A549 (cell line): ENCODE data around the gene TPRG1L. TPM values are rescaled to one million over a fixed set of nuclear protein-coding genes. Genes with fewer than 3 reads are reported as not detected.

ENCODE experiments used
- ATAC-seq, 2 experiments: fragments of 200-7000 bp in 1 of 2; fragments of >200 bp in 1 of 2; cut with Nextera tagmentation in 1 of 2; cut with Tn5 transposase in 1 of 2; 3 replicates each; pipeline versions ENCODE4 v1.8.0 to v1.9.1; 2018 to 2020; ENCODE audit warnings: mild to moderate bottlenecking in 1 of 2, moderate library complexity in 1 of 2
- CTCF ChIA-PET: fragments of 300-600 bp; sonication (Branson Sonifier 250); formaldehyde crosslinking; extraction: SDS; loops from one replicate; lab custom pipeline; 2021; ENCODE audit warnings: antibody characterized with exemption, inconsistent platforms; lab: Yijun Ruan, JAX
- POLR2A ChIA-PET: fragments of 350-600 bp; formaldehyde crosslinking; extraction: SDS; loops from one replicate; lab custom pipeline; 2021; ENCODE audit warnings: antibody characterized with exemption, inconsistent platforms; lab: Yijun Ruan, JAX
- DNase-seq, 2 experiments: peaks; one replicate each; pipeline versions ENCODE4 v3.0.0 to v3.0.0-alpha.2; 2011 to 2016; ENCODE audit warnings: low read depth in 1 of 2, low spot score in 1 of 2
- FAIRE-seq: peaks from 2 replicates; lab custom pipeline; 2011; peaks lifted over from hg19 to GRCh38; lab: Jason Lieb, UNC
- H3K27ac ChIP-seq, 2 experiments: fragments of >200 bp; sonication (Bioruptor Twin); formaldehyde crosslinking; 3 replicates each; pipeline ENCODE4 v1.5.1; 2016 to 2017
- H3K4me1 ChIP-seq: fragments of >200 bp; sonication (Bioruptor Twin); formaldehyde crosslinking; 3 replicates; pipeline ENCODE4 v1.6.1; 2016
- H3K4me2 ChIP-seq: fragments of >200 bp; sonication (Bioruptor Twin); formaldehyde crosslinking; 3 replicates; pipeline ENCODE4 v1.6.1; 2016
- H3K4me3 ChIP-seq: fragments of >200 bp; sonication (Bioruptor Twin); formaldehyde crosslinking; 3 replicates; pipeline ENCODE4 v1.5.1; 2016
- H3K9me3 ChIP-seq: fragments of >200 bp; sonication (Bioruptor Twin); formaldehyde crosslinking; 3 replicates; pipeline ENCODE4 v1.6.1; 2016
- E2F6 ChIP-seq: IDR thresholded peaks from 2 replicates; pipeline ENCODE4 v1.6.1; 2012; ENCODE audit warnings: low read depth, borderline replicate concordance
- EHF ChIP-seq: fragments of 250-450 bp; sonication (Bioruptor Pico); IDR thresholded peaks from 2 replicates; pipeline ENCODE4 v1.5.0; 2020; ENCODE audit warnings: mild to moderate bottlenecking
- EHMT2 ChIP-seq: fragments of 200-600 bp; sonication (generic); IDR thresholded peaks from 2 replicates; pipeline ENCODE4 v1.6.1; 2016; ENCODE audit warnings: antibody characterized with exemption, low read depth, mild to moderate bottlenecking, moderate library complexity
- FOSL2 ChIP-seq, 2 experiments: fragments of 450-650 bp in 1 of 2; fragments of >200 bp in 1 of 2; sonication (Bioruptor Twin) in 1 of 2; formaldehyde crosslinking; IDR thresholded peaks; 2 replicates each; pipeline versions ENCODE4 v1.5.0 to v1.6.1; 2016 to 2020; ENCODE audit warnings: mild to moderate bottlenecking in 1 of 2, moderate library complexity in 1 of 2
- HDAC2 ChIP-seq: fragments of 200-600 bp; sonication (generic); IDR thresholded peaks from 2 replicates; pipeline ENCODE4 v1.6.1; 2016
- JUN ChIP-seq, 2 experiments: fragments of >200 bp; sonication (Bioruptor Twin); formaldehyde crosslinking; IDR thresholded peaks; 2 replicates in 1 of 2; 3 replicates in 1 of 2; pipeline ENCODE4 v1.6.1; 2016 to 2017
- JUNB ChIP-seq: fragments of >200 bp; sonication (Bioruptor Twin); formaldehyde crosslinking; IDR thresholded peaks from 2 replicates; pipeline ENCODE4 v1.6.1; 2016
- MAFK ChIP-seq: fragments of 450-650 bp; IDR thresholded peaks from 2 replicates; pipeline ENCODE4 v1.6.1; 2014; ENCODE audit not compliant: partially characterized antibody
- PHF8 ChIP-seq: fragments of 200-600 bp; sonication (generic); IDR thresholded peaks from 2 replicates; pipeline ENCODE4 v1.6.1; 2016; ENCODE audit warnings: low read depth, mild to moderate bottlenecking, antibody characterized with exemption, moderate library complexity, borderline replicate concordance
- REST ChIP-seq: fragments of 200-600 bp; sonication (generic); IDR thresholded peaks from 2 replicates; pipeline ENCODE4 v1.6.1; 2016; ENCODE audit warnings: antibody characterized with exemption, mild to moderate bottlenecking, moderate library complexity
- RFX5 ChIP-seq: fragments of 450-650 bp; IDR thresholded peaks from 2 replicates; pipeline ENCODE4 v1.7.1; 2014; ENCODE audit warnings: antibody characterized with exemption, mild to moderate bottlenecking, moderate library complexity
- SMC3 ChIP-seq: fragments of >200 bp; sonication (Bioruptor Twin); formaldehyde crosslinking; IDR thresholded peaks from 3 replicates; pipeline ENCODE4 v1.6.1; 2018; ENCODE audit warnings: inconsistent platforms
- TFCP2L1 ChIP-seq: fragments of 250-450 bp; sonication (Bioruptor Pico); IDR thresholded peaks from 2 replicates; pipeline ENCODE4 v1.5.0; 2021; ENCODE audit warnings: mild to moderate bottlenecking
- ZC3H11A ChIP-seq: fragments of 450-650 bp; IDR thresholded peaks from 2 replicates; pipeline ENCODE4 v1.6.1; 2014; ENCODE audit warnings: antibody characterized with exemption, mild to moderate bottlenecking
- ZFP36 ChIP-seq: fragments of 450-650 bp; IDR thresholded peaks from 2 replicates; pipeline ENCODE4 v1.6.1; 2014; ENCODE audit warnings: borderline replicate concordance; ENCODE audit not compliant: partially characterized antibody
- ZSCAN20 ChIP-seq: fragments of 250-450 bp; sonication (Bioruptor Pico); IDR thresholded peaks from 2 replicates; pipeline ENCODE4 v1.8.0; 2022; ENCODE audit warnings: mild to moderate bottlenecking, moderate library complexity
- WGBS: methylation state at CpG from one replicate; pipeline ENCODE4 v1.1.6; 2017; ENCODE audit errors: missing lambda C conversion rate; 5-methylcytosine and 5-hydroxymethylcytosine counted together
- polyA plus RNA-seq, 4 experiments: library from polyadenylated mRNA; depleted of rRNA in 3 of 4; stranded (reverse); fragments of >200 nt; fragmentation: RNase III in 1 of 4; extraction: RNeasy Plus Mini Kit Qiagen cat#74134 plus additional on column Dnase treatment in 1 of 4; gene quantifications; 2 replicates in 3 of 4; 3 replicates in 1 of 4; pipeline ENCODE4 v1.2.3, GENCODE V29; 2011 to 2017
- TF ChIP-seq, protein P1 (sequence below): fragments of 250-450 bp; sonication (Bioruptor Pico); IDR thresholded peaks from 2 replicates; pipeline ENCODE4 v1.5.0; 2021; ENCODE audit warnings: mild to moderate bottlenecking, moderate library complexity, borderline replicate concordance

The TPRG1L gene
- polyA plus RNA-seq, 2 of the 4 experiments (the other 2 are of a cell fraction), result 13.1 to 20.1 TPM

DNA sequence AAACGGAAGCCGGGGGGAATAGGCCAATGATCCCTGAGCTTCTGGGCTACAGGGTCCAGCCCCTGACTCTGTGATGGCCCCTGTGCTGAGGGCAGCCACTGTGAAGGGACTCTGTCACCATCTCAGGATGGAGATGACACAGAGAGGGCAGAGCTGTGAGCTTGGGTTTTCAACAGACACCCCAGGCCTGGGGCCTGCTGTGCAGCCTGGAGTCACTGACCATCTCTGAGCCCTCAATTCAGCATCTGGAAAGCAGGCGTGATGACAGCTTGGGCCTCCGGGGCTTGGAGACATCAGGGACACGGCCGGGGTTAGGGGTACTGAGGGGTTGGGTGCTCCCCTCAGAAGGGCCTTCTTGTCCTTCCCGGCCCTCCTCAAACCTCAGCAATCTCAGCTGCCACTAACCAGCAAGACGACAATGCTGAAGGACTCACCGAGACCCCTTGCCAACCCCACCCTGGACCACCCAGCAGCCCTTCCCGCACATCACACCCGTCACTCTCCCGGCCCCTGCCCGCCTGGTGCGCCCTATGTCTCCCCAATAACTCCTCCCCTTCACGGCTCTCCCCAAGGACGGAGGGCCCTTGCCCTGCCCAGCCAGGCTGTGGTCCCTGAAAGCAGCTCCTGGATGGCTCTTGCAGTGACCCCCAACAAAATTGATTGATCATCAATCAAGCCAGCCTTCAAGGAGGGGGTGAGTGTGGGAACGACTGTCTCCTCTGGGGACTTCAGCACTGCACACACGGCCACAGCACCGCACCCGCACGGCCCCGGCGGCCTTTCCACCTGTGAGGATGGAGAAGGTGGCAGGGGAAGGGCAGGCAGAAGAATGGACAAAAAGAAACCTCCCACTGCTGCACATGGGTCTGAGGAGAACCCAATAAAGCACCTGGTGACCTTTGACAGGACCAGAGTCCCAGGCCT is 17.8 kb upstream of the TPRG1L start:
- FAIRE-seq, result no peak
- 84% methylated on average over 17 of the region's 23 CpGs for WGBS
- Histone ChIP-seq H3K4me1 (peaks cover 6% of the 10 kb centered on the region; the same call in 1 of the 3 replicates), H3K27ac (no peak overlapping the region), H3K9me3 (no peaks in the 10 kb centered on the region), H3K4me3 (no peak overlapping the region), H3K4me2 (no peak overlapping the region)
- no peak for DNase-seq
- no peak for ATAC-seq
- TF ChIP-seq SMC3 (no peak), PHF8 (no peak), E2F6 (no peak), ZC3H11A (no peak), RFX5 (no peak), MAFK (no peak), JUN (IDR thresholded peaks at IDR 0.05) (no peak), FOSL2 (IDR thresholded peaks at IDR 0.05) (no peak), FOSL2 (CRISPR knock-in tag; IDR thresholded peaks at IDR 0.05) (no peak), REST (no peak), JUNB (no peak), HDAC2 (no peak), TFCP2L1 (CRISPR knock-in tag) (no peak)
- TF ChIP-seq, protein P1, sequence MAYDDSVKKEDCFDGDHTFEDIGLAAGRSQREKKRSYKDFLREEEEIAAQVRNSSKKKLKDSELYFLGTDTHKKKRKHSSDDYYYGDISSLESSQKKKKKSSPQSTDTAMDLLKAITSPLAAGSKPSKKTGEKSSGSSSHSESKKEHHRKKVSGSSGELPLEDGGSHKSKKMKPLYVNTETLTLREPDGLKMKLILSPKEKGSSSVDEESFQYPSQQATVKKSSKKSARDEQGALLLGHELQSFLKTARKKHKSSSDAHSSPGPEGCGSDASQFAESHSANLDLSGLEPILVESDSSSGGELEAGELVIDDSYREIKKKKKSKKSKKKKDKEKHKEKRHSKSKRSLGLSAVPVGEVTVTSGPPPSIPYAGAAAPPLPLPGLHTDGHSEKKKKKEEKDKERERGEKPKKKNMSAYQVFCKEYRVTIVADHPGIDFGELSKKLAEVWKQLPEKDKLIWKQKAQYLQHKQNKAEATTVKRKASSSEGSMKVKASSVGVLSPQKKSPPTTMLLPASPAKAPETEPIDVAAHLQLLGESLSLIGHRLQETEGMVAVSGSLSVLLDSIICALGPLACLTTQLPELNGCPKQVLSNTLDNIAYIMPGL (CRISPR knock-in tag), result no peak
- CTCF ChIA-PET, result interaction anchor here (0.9 to 2.2 kb wide), 4 partner anchors 13 to 154 kb away, joined by 3 to 5 read pairs (median 4); no protein-coding TSS in a partner anchor
- POLR2A ChIA-PET, result no interaction called here

GRCh38 chr1:3607703-3608065 is 17.1 kb upstream of the TPRG1L start:
- CTCF ChIA-PET, result interaction anchor here (0.8 to 2.2 kb wide), 2 partner anchors 43 to 155 kb away, joined by 4 to 5 read pairs; no protein-coding TSS in a partner anchor
- WGBS, result 87% methylated on average over 18 of the region's 18 CpGs
- no peak overlapping the region for H3K4me2 ChIP-seq

More at GRCh38 chr1:3607703-3608065, 17.1 kb upstream of the TPRG1L start:
- no peak for DNase-seq
- Histone ChIP-seq H3K9me3 (no peaks in the 10 kb centered on the region), H3K27ac (no peak overlapping the region), H3K4me1 (peaks cover 12% of the 10 kb centered on the region; the same call in 2 of the 3 replicates), H3K4me3 (no peak overlapping the region)
- no peak for ATAC-seq
- TF ChIP-seq RFX5, result no peak
- no peak for TF ChIP-seq PHF8
- no peak for TF ChIP-seq ZC3H11A
- no peak for TF ChIP-seq ZSCAN20 (CRISPR knock-in tag)
- TF ChIP-seq EHF (CRISPR knock-in tag), result no peak
- no peak for TF ChIP-seq EHMT2
- no peak for TF ChIP-seq ZFP36
- no peak for FAIRE-seq
- POLR2A ChIA-PET, result no interaction called here
